Activated CD4-positive, CD25-positive, alpha-beta regulatory T cell treated with anti-CD3 and anti-CD28 coated beads, Interleukin-2, amount 50 U/mL, for 24 hours (primary cell): Measurements from ENCODE around the gene WDR55.
"Not testable (repeated sequence)": the region's sequence is repeated elsewhere in the genome, so short reads cannot be mapped to it uniquely, and the experiment has no call there.

Experiments
- ATAC-seq, 2 donors: fragments of 150-1000 bp; cut with Tn5 transposase; one replicate each; pipeline ENCODE4 v1.10.0; 2021; ENCODE audit warnings: mild to moderate bottlenecking in 1 of 2, moderate library complexity in 1 of 2

The WDR55 gene

GRCh38 chr5:140664359-140665119 lies at the start of gene WDR55:
Gene WDR55, plus strand, starts transcription at chr5:140664904. Its CDS starts 9 bp downstream, at chr5:140664913.
- ATAC-seq = peak; percentile 98

GRCh38 chr5:140622301-140622700 lies 42.4 kb upstream of the WDR55 start:
- ATAC-seq = no peak

GRCh38 chr5:140623061-140623460 lies 41.6 kb upstream of the WDR55 start:
- ATAC-seq = not testable (repeated sequence)

GRCh38 chr5:140624886-140625285 lies 39.8 kb upstream of the WDR55 start:
- not testable (repeated sequence) for ATAC-seq

- ATAC-seq = no peak
These were observed 36.7 kb upstream of the WDR55 start for GRCh38 chr5:140627972-140628371.

- ATAC-seq = no peak
These were observed 36.0 kb upstream of the WDR55 start for GRCh38 chr5:140628711-140629110.

GRCh38 chr5:140630292-140631035 lies 34.2 kb upstream of the WDR55 start:
- ATAC-seq = no peak

GRCh38 chr5:140631036-140631417 lies 33.7 kb upstream of the WDR55 start:
- ATAC-seq = no peak

- peak; percentile 55 to 59 for ATAC-seq
These were observed 32.8 kb upstream of the WDR55 start for GRCh38 chr5:140631831-140632365.

GRCh38 chr5:140632366-140633020 lies 32.2 kb upstream of the WDR55 start:
- ATAC-seq = peak; percentile 74 to 79

GRCh38 chr5:140633021-140633471 lies 31.7 kb upstream of the WDR55 start, which contains the start of gene CD14:
Gene CD14, minus strand, starts transcription at chr5:140633175. Its CDS starts 104 bp downstream, at chr5:140633071.
- ATAC-seq = peak in 1 of 2 donors; percentile 7

- no peak for ATAC-seq
These were observed 31.2 kb upstream of the WDR55 start for GRCh38 chr5:140633501-140633900.

- no peak for ATAC-seq
These were observed 30.6 kb upstream of the WDR55 start for GRCh38 chr5:140634103-140634502.

- ATAC-seq = no peak
These were observed 29.1 kb upstream of the WDR55 start for GRCh38 chr5:140635291-140636257.

GRCh38 chr5:140637371-140638100 lies 27.2 kb upstream of the WDR55 start:
- no peak for ATAC-seq

- not testable (repeated sequence) for ATAC-seq
These were observed 25.9 kb upstream of the WDR55 start for GRCh38 chr5:140638898-140639147.

- ATAC-seq = peak; percentile 92 to 93
These were observed 25.3 kb upstream of the WDR55 start, which contains the start of gene TMCO6 for GRCh38 chr5:140639148-140639981. Gene TMCO6, plus strand, starts transcription at chr5:140639451. Its CDS starts 77 bp downstream, at chr5:140639528.

GRCh38 chr5:140641716-140642115 lies 23.0 kb upstream of the WDR55 start:
- no peak for ATAC-seq

- ATAC-seq = no peak
These were observed 22.0 kb upstream of the WDR55 start for GRCh38 chr5:140642718-140643117.

GRCh38 chr5:140647042-140647419 lies 17.7 kb upstream of the WDR55 start:
- ATAC-seq = no peak
